Measurements from ENCODE around the gene NEURL1B. TPM values are rescaled to one million over a fixed set of nuclear protein-coding genes. Genes with fewer than 3 reads are reported as not detected.
"Not testable (repeated sequence)": the region's sequence is repeated elsewhere in the genome, so short reads cannot be mapped to it uniquely, and the experiment has no call there.

Gene NEURL1B
- total RNA-seq, 1 donor from 2014 or later = 0.15 TPM

DNA sequence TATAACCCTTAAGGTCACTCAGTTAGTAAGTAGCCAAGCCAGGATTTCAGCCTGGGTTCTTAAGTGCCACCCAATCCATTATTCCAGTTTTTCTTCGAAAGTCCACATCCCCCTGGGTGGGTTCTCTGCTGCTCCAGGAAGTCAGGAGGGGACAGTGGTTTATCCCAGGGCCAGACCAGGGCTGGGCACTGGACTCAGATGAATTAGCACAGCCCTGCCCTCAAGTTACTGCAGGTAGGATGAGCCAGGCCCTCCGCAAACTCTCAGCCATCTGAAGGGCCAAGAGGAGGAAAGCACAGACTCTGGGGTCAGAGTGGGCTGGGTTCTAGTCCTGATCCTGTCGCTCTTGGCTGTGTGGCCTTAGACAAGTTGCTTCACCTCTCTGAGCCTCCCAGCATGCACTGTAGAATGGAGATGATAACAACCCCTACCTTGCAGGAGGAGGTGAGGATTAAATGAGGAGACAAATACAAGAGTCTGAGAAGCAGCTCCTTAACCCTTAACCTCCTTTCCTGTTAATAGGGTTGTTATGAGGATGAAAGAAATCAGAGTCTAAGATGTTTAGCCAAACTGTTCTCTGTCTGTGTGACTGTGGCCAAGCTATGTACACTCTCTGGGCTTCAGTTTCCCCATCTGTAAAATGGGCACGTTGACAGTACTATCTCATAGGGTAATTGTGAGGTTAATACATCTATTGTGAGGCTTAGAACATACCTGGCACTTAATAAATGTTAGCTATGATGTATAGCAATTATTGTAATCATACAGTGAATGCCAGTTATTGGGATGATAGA, 6.8 kb upstream of the NEURL1B start:
- DNase-seq (ENCODE audit: low read depth) = no peak

DNA sequence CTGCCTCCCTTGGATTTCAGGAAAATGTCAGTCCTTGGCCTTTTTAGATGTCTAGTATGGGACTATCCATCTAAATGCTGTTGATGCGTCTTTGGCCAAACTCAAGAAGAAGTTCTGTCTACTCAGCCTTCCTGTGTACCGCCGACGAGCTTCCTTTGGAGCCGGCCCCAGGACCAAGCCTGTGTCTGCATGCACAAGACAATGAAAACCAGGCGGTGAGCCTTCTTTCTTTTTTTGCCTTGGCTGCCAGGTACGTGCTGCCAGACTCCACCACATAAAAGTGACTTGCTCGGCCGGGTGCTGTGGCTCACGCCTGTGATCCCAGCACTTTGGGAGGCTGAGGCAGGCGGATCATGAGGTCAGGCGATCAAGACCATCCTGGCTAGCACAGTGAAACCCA, 6.0 kb upstream of the NEURL1B start:
- no peak for DNase-seq (ENCODE audit: low read depth)

DNA sequence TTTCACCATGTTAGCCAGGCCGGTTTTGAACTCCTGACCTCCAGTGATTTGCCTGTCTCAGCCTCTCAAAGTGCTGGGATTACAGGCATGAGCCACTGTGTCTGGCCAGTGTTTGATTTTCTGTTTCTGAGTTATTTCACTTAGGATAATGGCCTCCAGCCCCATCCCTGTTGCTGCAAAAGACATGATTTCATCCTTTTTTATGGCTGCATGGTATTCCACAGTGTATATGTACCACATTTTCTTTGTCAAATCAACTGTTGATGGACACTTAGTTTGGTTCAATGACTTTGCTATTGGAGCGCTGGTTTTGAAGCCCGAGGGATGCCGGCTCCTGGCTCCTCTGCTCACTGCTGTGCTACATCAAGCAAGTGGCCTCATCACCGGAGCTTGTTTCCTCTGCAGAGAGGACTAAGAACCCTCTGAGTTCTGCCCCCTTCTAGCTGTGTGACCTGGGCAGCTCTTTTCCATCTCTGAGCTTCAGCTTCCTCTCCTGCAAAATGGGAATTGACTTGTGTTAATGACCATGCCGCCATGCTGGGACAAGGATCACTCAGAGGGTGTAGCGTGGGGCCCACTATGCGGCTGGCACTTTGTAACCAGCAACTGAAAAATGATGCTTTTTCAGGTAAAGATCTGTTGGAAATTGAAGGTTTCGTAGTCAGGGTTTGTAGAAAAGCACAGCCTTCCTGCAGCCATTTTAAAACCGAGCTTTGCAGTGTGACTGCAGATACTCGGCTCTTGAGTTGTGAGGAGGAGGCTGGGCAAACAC, 4.6 kb upstream of the NEURL1B start:
- no peak for DNase-seq (ENCODE audit: low read depth)

DNA sequence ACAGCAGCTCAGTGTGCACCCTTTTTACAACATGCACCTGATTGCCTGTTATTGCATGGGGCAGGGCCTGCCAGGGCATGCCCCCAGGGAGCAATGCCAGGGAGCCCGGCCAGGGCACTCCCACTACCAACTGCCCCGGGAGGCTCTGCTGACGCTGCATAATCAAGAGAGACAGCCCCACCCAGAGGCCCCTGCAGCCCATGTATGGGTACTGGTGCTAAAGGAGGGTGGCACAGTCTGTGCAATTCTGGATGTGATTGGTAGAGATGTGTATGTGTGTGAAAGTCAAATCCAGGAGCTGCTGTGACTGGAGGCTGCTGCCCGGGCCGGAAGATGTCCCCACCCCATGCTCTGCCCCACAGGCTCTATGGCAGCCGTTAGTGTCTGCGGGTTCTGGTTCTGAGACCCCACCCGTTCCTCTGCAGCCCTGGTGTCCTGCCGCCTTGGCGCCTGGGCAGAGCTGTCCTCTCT, 3.9 kb upstream of the NEURL1B start:
- peak; percentile 10 for DNase-seq (ENCODE audit: low read depth)

DNA sequence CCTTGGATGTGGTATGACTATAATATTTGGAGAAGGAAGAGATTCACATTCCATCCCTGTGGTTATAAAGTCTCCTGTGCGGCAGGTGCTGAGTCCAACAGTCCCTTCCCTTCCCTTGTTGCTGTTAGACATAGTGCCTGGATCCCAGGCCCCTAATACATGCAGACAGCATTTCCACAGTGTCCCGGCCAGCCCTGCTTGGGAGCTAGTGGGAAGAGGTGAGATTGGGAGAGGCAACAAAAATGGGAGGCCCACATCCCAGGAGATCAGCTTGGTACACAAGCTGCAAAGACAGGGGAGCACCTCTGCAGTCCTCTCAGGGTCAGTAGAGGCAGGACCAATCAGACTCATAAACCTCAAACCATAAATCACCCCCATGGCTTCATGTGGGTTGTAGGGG, 3.3 kb upstream of the NEURL1B start:
- DNase-seq (ENCODE audit: low read depth) = no peak

DNA sequence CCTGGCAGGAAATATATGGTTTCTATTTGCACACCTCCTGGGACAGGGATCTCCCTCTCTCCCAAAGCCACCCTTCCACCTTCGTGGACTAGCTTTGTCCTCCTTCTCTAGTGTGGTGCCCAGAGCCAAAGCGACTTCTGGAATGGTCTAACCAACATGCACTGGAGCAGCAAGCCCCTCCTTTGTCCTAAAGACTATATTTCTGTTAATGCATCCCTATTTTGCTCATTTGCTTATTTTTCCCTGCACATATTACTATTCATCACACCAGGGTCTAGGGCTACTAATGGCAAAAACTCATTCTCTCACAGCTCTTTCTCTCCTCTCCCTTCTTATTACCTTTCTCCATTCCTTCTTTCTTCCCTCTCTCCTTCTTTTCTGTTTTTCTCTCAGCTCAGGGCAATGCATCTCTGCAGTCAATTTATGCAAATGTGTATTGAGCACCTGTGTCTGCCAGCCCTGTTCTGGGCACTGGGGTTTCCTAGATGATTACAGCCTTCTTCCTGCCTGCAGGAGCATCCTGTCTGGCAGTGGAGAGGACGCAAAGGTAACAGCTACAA, 2.8 kb upstream of the NEURL1B start:
- no peak for DNase-seq (ENCODE audit: low read depth)

DNA sequence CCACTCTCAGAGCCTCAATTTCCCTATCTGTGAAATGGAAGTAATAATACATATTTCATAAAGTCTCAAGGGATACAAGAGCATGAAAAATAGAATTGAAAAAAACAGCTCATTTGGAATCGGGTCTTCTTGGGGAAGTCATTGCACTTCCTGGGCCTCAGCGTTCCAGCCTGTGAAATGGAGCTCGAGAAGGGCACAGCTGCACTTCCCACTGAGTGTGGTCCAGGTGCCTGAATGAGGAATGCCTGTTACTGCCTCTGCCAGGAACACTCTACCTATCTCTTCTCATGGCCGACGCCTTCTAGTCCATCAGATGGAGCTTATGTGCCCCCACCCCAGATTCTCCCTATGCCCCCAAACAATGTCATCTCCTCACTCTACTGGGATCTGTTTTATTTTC, 924 bp upstream of the NEURL1B start:
- no peak for DNase-seq (ENCODE audit: low read depth)

DNA sequence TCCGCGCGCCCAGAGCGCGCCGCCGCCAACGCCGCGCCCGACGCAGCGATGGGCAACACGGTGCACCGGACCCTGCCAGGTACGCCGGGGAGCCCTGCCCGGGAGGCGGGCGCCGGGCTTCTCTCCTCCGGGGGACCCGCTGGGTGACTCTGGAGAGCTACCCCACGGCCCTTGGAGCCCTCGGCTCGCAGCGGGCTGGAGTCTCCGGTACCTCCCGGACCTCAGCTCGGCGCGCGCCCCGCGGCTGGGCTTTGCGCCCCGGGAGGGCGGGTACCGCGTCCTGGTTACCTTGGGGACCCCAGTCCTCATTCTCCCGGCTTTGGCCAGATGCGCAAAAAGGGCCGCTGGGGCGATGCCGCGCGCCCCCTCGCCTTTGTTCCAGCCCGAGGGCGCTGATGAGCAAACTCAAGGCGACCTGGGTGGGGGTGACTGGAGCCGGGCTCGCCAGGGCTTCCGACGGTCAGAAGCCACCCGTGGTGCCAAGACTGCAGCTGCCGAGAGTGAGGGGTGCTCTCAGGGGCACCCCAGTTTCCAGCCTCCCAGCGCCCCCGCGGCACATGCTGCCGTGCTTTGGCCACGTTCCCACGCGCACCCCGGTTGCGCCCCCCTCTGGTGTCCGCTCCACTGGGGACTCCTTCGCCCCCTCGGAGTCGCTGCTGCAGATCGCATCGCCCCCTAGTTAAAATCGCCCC, 442 bp downstream of the NEURL1B start:
- no peak for DNase-seq (ENCODE audit: low read depth)

DNA sequence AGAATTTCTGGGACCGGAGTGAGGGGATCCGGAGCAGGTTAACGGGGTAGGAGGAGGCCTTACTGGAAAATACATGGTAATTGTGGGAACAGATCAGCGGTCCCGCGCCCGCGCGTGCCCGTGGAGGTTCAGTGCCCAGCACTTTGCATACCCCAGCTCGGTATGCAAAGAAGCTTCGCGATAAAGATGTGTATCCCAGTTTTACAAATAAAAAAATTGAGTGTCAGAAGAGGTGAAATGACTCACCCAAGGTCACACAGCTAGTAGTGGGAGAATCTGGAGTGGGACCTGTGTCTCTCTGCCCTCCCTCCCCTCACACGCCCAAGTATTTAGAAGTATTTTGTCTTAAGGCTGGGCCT, 967 bp downstream of the NEURL1B start:
- no peak for DNase-seq (ENCODE audit: low read depth)

DNA sequence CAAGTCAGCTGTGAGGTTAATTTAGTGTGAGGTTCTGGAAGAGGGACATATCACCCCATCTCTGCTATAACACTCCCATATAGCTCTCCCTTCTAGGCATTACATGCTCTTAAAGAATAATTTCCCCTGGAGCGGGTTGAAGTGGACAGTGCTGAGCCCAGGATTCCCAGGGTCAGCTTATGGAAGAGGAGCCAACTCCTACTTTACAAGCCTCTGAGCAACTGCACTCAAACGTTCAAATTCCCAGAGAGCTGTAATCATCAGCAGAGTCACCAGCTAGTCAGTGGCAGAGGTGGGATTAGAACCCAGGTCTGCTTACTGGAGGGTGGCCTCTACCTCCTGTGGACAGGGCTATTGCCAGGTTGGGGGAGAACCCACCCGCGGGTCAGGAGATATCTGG, 1.4 kb downstream of the NEURL1B start:
- DNase-seq (ENCODE audit: low read depth) = no peak

DNA sequence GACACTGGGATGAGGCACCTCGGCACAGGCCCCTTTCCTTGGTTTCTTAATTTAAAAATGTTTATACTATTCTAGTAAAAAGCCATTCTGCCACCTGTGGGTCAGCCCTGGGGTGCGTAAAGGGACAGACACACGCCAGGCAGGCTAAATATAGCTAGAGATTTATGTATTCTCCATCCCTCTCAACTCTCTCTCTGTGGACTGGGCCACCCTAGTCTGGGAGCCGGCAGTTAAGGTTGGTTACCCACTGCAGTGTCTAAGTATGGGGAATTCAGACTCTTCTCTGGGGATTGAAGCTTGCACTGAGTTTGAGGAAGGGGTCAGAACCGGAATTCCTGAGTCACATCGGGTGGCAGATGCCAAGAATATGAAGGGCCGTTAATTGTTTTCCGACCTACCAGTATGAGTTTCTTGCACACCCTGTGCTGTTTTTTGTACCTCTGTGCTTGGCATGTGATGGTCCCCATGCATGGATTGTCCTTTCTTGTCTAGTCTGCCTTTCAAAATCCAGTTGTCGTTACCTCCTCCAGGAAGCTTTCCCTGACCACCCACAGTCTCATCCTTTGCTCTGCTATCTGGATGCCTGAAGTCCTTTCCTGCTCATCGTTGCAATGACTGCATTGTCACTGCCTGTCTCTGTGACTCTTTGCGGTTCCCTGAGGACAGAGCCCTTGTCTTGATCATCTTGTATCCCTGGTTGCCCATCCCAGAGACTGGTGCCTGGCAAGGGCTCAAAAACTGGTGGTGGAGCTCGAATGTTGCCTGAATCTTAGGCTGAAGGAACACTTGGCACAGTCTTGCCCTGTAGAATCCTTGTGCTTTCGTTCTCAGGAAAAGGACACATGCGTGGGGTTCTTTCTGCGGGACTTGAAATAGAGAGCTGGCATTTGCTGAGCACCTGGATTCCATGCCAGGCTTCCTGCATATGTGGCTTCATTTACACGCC, 2.1 kb downstream of the NEURL1B start:
- no peak for DNase-seq (ENCODE audit: low read depth)

DNA sequence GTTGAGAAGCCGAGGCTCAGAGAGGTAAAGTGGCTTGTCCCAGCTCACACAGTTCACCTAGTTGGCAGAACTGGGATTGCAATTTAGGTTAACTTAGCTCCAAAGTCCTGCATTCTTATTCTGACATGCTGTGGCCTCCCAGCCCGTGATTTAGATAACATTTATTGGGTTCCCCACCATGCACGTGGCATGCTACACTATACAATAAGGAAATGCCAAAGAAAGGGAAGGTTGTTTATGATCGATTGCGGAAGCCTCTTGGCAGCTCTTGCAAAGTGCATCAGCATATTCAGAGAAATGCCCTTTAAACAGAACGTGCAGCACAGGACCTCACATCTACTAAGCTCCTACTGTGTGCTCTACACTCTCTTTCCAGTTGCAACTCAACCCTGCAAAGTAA, 3.2 kb downstream of the NEURL1B start:
- no peak for DNase-seq (ENCODE audit: low read depth)

DNA sequence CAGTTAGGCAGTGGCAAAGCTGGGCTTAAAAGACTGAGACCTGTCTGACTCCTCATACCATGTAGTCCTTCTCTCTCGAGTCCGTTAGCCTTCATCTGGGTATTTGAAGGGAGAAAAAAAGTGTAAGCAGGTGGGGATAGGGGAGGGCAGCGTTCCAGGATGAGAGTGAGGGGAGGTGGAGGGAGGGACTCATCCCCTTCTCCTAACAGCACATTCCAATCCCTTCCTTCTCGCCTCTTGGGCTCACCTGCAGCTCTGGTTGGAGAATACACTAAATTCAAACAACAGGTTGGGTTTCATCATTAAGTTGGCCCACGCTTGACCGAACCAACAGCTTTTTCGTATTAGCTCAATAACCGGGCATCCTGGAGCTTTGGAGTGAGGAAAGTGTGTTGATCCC, 3.6 kb downstream of the NEURL1B start:
- no peak for DNase-seq (ENCODE audit: low read depth)

DNA sequence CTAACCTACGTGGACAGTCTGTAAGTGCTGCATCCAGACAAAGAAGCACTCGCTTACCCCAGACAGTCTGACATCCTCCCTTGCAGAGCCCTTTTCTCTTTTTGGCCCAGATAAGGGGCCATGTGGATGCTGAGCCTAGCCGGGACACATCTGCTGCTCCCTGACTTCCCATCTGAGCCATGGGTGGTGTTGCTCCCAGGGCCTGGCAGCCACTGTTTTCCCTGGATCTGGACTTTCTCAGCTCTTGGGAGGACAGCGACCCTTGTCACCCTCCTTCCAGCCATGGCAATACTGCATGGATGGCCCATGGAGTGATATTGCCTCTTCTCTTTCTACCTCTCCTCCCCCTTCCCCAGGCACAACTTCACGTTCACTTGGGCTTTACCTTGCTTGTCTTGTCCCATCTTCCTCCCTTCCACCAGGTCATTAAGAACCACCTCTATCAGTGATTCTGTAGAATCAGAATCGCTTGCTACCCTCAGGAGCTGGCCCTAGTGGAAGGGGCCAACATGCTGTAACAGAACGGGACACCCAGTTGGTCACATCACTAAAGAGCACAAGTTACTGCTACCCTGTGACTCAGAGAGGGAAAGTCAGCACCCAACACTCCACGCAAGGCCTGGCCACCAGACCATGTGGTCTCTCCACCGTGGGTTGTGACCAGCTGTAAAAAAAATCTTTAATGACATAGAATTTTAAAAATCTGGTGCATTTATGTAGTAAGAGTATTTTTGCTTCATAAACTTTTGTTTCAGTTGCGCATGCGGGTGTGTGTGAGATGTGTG, 4.4 kb downstream of the NEURL1B start:
- no peak for DNase-seq (ENCODE audit: low read depth)

DNA sequence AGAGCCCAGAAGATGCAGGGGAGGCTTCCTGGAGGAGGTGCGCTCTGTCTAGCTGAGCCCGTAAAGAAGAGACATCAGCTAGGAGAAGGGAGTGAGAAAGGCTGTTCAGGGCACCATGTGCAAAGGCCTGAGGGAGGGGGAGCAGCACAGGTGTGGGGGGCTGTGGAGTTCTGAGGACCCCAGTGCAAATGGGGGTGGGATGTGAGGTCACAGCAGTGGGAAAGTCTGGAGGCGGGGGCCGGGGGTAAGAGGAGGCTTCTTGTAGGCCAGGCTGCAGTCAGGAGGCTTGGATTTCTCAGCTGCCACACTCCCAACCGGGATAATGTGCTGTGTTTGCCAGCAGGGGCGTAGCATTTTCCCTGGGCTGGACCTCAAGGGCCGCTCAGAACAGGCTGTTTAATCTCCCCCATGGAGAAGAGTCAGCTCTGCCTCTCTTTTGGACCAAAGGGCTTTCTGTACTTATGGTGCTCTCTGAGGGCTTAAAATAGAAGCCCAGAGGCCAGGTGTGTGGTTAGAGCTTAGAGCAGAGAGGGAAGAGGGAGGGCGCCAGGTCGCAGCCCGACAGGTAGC, 5.7 kb downstream of the NEURL1B start:
- no peak for DNase-seq (ENCODE audit: low read depth)

DNA sequence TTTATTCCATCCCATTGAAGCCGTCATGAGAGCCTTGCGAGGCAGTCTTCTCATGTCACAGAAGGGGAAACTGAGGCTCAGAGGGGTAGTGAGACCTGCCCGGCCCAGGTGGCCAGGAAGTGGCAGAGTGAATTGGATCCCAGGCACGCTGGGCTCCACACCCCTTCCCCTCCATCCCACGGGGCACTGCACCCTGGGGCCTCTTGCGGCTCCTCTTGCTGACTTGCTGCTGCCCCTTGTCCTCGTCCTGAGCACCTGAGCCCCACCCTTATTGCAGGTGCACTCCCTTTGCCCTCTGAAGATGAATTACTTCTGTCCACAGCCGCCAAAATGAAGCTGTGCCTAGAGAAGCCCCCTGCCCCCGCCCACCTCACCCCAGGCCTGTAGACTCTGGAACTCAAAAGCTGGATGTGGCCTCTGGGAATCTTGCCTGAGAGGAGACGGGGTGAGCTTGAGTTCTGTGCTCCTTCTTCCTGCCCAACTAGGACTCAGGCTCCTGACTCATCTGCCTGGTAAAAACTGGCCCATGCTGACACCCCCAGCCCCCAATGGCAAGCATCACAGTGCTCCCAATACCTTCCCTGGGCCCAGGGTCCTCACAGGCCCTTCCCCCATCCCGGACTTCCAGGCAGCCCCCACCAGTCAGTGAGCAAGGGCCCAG, 6.4 kb downstream of the NEURL1B start:
- no peak for DNase-seq (ENCODE audit: low read depth)

DNA sequence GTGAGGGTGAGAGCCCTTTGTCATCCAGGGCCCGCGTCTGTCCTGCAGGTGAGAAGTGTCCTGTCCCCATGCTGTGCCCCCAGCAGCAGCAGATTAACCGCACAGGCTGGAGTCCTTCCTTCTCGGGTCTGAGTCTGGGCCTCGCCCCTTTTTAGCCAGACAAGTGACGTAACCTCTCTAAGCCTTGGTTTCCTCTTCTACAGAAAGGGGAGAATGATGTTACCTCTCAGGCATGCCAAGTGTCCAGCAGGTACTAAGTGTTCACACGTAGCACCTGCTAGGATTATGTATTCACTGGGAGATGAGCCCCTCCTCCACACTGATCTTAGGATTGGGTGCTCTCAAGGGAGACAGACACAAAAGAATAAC, 6.9 kb downstream of the NEURL1B start:
- no peak for DNase-seq (ENCODE audit: low read depth)

DNA sequence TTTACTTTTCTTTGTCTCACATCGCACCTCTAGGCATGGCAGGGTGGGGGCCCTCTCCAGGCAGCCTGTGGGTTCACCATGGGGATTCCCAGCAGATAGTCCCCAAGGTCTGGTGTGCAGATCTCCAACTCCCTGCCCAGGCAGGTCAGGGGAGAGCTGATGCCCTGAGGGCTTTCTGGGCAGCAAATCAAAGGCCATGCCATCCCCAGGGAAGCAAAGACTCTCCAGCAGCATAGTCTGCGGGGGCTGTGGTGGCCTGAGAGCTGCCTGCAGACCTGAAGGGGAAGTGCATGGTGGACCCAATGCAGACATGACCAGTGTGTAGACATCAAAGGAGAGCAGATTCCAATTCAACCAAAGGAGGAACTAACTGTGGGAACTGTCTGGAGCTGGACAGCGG, 7.7 kb downstream of the NEURL1B start:
- DNase-seq (ENCODE audit: low read depth) = no peak

DNA sequence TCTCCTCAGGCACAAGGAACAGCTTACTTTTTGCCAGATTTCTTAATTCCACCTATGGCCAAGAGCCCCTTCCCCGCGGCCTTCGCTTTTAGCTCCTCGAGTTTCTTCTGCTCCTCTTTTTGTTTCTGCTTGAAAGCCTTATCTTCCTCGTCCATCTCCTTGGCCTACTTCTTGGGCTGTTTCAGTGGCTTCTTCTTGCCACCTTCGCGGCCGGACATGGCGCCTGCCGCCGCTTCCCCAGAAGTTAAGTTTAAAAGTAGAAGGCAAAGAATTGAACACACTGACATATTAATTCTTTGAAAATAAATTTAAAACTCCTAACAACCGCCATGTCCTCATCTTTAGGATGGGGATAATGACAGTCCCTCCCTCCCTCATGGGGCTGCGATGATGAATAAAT, 15.4 kb downstream of the NEURL1B start:
- DNase-seq (ENCODE audit: low read depth) = not testable (repeated sequence)

Data from renal cortical epithelial cell (primary cell).